ENCODE results near the gene PHACTR3. TPM values are rescaled to one million over a fixed set of nuclear protein-coding genes. Genes with fewer than 3 reads are reported as not detected.

The PHACTR3 gene
- total and polyA plus RNA-seq, 4 donors = 0.14 to 0.42 (median 0.17) TPM

DNA sequence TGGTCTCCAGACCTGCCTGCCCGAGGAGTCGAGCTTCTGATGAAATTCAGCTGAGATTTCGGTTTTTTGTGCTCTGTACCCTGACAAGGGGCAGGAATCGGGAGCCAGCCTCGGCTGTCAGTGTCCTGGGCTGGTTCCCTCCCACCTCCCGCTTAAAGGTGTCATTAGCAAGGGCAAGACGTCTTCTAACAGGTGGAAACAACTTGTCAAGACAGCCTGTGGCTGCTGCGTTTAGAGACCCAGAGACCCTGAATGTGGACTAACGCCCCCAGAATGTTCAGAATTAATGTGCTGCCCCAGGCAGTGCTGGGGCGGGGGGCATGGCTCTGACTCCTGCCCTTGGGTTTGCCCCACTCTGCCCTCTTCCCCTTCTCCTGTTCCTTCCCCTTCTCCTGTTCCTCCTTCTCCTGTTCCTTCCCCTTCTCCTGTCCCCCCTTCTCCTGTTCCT lies 69.7 kb downstream of the PHACTR3 start (continued):
- TF ChIP-seq, protein P1, sequence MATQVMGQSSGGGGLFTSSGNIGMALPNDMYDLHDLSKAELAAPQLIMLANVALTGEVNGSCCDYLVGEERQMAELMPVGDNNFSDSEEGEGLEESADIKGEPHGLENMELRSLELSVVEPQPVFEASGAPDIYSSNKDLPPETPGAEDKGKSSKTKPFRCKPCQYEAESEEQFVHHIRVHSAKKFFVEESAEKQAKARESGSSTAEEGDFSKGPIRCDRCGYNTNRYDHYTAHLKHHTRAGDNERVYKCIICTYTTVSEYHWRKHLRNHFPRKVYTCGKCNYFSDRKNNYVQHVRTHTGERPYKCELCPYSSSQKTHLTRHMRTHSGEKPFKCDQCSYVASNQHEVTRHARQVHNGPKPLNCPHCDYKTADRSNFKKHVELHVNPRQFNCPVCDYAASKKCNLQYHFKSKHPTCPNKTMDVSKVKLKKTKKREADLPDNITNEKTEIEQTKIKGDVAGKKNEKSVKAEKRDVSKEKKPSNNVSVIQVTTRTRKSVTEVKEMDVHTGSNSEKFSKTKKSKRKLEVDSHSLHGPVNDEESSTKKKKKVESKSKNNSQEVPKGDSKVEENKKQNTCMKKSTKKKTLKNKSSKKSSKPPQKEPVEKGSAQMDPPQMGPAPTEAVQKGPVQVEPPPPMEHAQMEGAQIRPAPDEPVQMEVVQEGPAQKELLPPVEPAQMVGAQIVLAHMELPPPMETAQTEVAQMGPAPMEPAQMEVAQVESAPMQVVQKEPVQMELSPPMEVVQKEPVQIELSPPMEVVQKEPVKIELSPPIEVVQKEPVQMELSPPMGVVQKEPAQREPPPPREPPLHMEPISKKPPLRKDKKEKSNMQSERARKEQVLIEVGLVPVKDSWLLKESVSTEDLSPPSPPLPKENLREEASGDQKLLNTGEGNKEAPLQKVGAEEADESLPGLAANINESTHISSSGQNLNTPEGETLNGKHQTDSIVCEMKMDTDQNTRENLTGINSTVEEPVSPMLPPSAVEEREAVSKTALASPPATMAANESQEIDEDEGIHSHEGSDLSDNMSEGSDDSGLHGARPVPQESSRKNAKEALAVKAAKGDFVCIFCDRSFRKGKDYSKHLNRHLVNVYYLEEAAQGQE (IDR thresholded peaks at IDR 0.05) = no peak
- TF ChIP-seq, protein P2, sequence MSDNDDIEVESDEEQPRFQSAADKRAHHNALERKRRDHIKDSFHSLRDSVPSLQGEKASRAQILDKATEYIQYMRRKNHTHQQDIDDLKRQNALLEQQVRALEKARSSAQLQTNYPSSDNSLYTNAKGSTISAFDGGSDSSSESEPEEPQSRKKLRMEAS (IDR thresholded peaks at IDR 0.05) = no peak
- TF ChIP-seq TAF1 (conservative IDR thresholded peaks at IDR 0.05) (no peak), RXRA (IDR thresholded peaks at IDR 0.05) (no peak), EGR1 (IDR thresholded peaks at IDR 0.05; ENCODE audit: low read depth in 2 of 2) (no peak)
- TF ChIP-seq, protein P3, sequence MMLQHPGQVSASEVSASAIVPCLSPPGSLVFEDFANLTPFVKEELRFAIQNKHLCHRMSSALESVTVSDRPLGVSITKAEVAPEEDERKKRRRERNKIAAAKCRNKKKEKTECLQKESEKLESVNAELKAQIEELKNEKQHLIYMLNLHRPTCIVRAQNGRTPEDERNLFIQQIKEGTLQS (IDR thresholded peaks at IDR 0.05) = no peak

DNA sequence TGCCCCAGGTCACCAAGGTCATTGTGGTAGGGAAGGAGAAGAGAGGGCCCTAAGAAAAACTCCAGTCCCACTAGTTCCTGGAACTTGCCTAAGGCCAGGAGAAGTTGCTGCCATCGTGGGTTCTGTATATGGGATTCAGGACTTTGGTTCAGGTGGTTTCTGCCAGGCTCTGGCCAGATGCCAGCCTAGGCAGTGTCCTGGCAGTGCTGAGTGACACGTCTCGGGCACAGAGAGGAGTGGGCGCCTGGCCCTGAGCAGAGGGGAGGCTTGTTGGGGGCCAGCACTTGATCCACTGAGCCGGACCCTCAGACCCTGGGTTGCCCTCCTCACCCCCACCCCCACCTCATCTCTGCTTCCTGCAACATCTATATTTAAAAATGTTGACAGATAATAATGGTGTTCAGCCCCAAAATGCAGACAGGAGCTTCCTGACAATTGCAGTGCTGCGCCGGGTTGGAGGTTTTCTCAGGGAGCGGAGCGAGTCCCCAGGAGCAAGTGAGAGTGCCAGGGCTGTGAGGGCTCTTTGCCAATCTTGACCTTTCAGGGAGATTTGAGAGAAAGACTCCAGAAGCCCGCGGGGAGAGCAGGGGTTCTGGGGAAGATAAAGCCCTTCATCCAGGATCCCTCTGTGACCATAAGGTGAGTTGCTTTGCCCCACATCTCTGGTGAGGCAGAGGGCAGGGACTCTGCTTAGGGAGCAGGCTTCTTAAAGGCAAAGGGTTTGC lies 71.9 kb downstream of the PHACTR3 start:
- Histone ChIP-seq H3K9me3 (ENCODE audit: control insufficient read depth in 4 of 4, low read length in 3 of 4) (no peaks in the 10 kb centered on the region), H3K4me1 (ENCODE audit: control insufficient read depth in 4 of 4, insufficient read depth in 4 of 4, low read length in 3 of 4) (no peaks in the 10 kb centered on the region), H3K9ac (ENCODE audit: low read depth in 1 of 2, low read length in 2 of 2) (no peak overlapping the region), H3K36me3 (ENCODE audit: control insufficient read depth in 4 of 4, insufficient read depth in 3 of 4, low read depth in 1 of 4, low read length in 3 of 4) (no peaks in the 10 kb centered on the region), H3K4me3 (ENCODE audit: low read depth in 1 of 3, low read length in 3 of 3) (no peak overlapping the region), H3K27ac (ENCODE audit: low read depth in 1 of 2, low read length in 2 of 2) (no peak overlapping the region), H3K27me3 (ENCODE audit: control insufficient read depth in 4 of 4, insufficient read depth in 4 of 4, low read length in 3 of 4) (peaks cover 2 to 6% (median 4%) of the 10 kb centered on the region in 4 donors)
- DNase-seq (ENCODE audit: low spot score) = peak; percentile 14
- TF ChIP-seq FOXA2 (IDR thresholded peaks at IDR 0.05) = no peak
- TF ChIP-seq, protein P4, sequence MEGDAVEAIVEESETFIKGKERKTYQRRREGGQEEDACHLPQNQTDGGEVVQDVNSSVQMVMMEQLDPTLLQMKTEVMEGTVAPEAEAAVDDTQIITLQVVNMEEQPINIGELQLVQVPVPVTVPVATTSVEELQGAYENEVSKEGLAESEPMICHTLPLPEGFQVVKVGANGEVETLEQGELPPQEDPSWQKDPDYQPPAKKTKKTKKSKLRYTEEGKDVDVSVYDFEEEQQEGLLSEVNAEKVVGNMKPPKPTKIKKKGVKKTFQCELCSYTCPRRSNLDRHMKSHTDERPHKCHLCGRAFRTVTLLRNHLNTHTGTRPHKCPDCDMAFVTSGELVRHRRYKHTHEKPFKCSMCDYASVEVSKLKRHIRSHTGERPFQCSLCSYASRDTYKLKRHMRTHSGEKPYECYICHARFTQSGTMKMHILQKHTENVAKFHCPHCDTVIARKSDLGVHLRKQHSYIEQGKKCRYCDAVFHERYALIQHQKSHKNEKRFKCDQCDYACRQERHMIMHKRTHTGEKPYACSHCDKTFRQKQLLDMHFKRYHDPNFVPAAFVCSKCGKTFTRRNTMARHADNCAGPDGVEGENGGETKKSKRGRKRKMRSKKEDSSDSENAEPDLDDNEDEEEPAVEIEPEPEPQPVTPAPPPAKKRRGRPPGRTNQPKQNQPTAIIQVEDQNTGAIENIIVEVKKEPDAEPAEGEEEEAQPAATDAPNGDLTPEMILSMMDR (IDR thresholded peaks at IDR 0.05; ENCODE audit: low read depth, low read length, missing input control) = no peak
- no peak for TF ChIP-seq RXRA (IDR thresholded peaks at IDR 0.05)
- TF ChIP-seq, protein P3 (IDR thresholded peaks at IDR 0.05) = no peak
- no peak for TF ChIP-seq TAF1 (conservative IDR thresholded peaks at IDR 0.05)
- TF ChIP-seq FOXA1 (IDR thresholded peaks at IDR 0.05) = no peak
- TF ChIP-seq, protein P2 (IDR thresholded peaks at IDR 0.05) = no peak
- WGBS = 60% methylated on average over 11 of the region's 11 CpGs

DNA sequence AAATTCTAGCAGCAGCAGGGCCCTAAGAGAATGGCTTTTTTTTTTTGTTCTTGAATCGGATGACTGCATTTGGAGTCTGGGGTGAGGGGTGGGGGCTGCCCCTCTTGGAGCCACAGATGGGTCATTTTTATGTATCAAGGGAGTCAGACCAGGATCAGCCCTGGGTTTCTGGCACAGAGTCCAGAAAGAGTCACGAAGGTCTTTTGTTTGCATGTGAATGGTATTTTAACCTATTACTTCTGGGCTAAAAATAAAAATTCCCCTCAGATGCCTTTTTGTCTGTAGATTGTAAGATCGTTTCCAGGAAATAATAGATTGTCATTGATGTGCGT lies 72.5 kb downstream of the PHACTR3 start:
- no peak overlapping the region for H3K27ac ChIP-seq (ENCODE audit: low read depth in 1 of 2, low read length in 2 of 2)
- H3K4me3 ChIP-seq (ENCODE audit: low read depth in 1 of 3, low read length in 3 of 3) = no peak overlapping the region
- no peak for DNase-seq (ENCODE audit: low spot score)
- H3K4me1 ChIP-seq (ENCODE audit: control insufficient read depth in 4 of 4, insufficient read depth in 4 of 4, low read length in 3 of 4) = no peaks in the 10 kb centered on the region
- WGBS = 33% methylated on average over 4 of the region's 4 CpGs
- peaks cover 2 to 6% (median 4%) of the 10 kb centered on the region in 4 donors for H3K27me3 ChIP-seq (ENCODE audit: control insufficient read depth in 4 of 4, insufficient read depth in 4 of 4, low read length in 3 of 4)
- H3K9ac ChIP-seq (ENCODE audit: low read depth in 1 of 2, low read length in 2 of 2) = no peak overlapping the region
- H3K36me3 ChIP-seq (ENCODE audit: control insufficient read depth in 4 of 4, insufficient read depth in 3 of 4, low read depth in 1 of 4, low read length in 3 of 4) = no peaks in the 10 kb centered on the region
- no peaks in the 10 kb centered on the region for H3K9me3 ChIP-seq (ENCODE audit: control insufficient read depth in 4 of 4, low read length in 3 of 4)
- TF ChIP-seq HNF4A (conservative IDR thresholded peaks at IDR 0.05) (no peak), TAF1 (conservative IDR thresholded peaks at IDR 0.05) (no peak), FOXA2 (IDR thresholded peaks at IDR 0.05) (no peak), NR2F2 (IDR thresholded peaks at IDR 0.05) (no peak), HNF4G (IDR thresholded peaks at IDR 0.05) (no peak), SP1 (IDR thresholded peaks at IDR 0.05) (no peak), FOXA1 (IDR thresholded peaks at IDR 0.05) (no peak), GABPA (IDR thresholded peaks at IDR 0.05 in 1 of 2, conservative IDR thresholded peaks at IDR 0.05 in 1 of 2) (no peak), RXRA (IDR thresholded peaks at IDR 0.05) (no peak)
- TF ChIP-seq, protein P1 (IDR thresholded peaks at IDR 0.05) = no peak
- TF ChIP-seq, protein P3 (IDR thresholded peaks at IDR 0.05) = no peak
- TF ChIP-seq, protein P5, sequence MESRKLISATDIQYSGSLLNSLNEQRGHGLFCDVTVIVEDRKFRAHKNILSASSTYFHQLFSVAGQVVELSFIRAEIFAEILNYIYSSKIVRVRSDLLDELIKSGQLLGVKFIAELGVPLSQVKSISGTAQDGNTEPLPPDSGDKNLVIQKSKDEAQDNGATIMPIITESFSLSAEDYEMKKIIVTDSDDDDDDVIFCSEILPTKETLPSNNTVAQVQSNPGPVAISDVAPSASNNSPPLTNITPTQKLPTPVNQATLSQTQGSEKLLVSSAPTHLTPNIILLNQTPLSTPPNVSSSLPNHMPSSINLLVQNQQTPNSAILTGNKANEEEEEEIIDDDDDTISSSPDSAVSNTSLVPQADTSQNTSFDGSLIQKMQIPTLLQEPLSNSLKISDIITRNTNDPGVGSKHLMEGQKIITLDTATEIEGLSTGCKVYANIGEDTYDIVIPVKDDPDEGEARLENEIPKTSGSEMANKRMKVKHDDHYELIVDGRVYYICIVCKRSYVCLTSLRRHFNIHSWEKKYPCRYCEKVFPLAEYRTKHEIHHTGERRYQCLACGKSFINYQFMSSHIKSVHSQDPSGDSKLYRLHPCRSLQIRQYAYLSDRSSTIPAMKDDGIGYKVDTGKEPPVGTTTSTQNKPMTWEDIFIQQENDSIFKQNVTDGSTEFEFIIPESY (IDR thresholded peaks at IDR 0.05) = no peak

Measured in liver (tissue), 9 donors.